Measurements from ENCODE around the gene SLC10A6.

GRCh38 chr4:86837691-86838503 lies 11.3 kb downstream of the SLC10A6 start:
- TF ChIP-seq POLR2AphosphoS5 (IDR thresholded peaks at IDR 0.05) (no peak), CTCF (IDR thresholded peaks at IDR 0.05) (no peak), POLR2A (IDR thresholded peaks at IDR 0.05) (no peak)
